HG02885 (cell line): ENCODE results near the gene GRP.
A peak's percentile ranks its signal among the peaks of the same experiment; 100 is the strongest.
"Not testable (repeated sequence)": the region's sequence is repeated elsewhere in the genome, so short reads cannot be mapped to it uniquely, and the experiment has no call there.

Source experiments
- ATAC-seq: cut with Tn5 transposase; IDR thresholded peaks from one replicate; pipeline ENCODE4 v1.9.1; 2021; ENCODE audit warnings: mild to moderate bottlenecking; ENCODE audit not compliant: unreplicated experiment, poor library complexity

The GRP gene

GRCh38 chr18:59228351-59228750, 8.4 kb downstream of the GRP start:
- ATAC-seq, result no peak

GRCh38 chr18:59229191-59229590, 9.2 kb downstream of the GRP start:
- no peak for ATAC-seq

- peak; percentile 46 for ATAC-seq
Observed at GRCh38 chr18:59229701-59230443, 9.9 kb downstream of the GRP start.

GRCh38 chr18:59231114-59231513, 11.2 kb downstream of the GRP start:
- no peak for ATAC-seq

- ATAC-seq, result no peak
Observed at GRCh38 chr18:59231877-59232276, 11.9 kb downstream of the GRP start.

GRCh38 chr18:59232309-59233016, 12.5 kb downstream of the GRP start:
- ATAC-seq, result no peak

- ATAC-seq, result no peak
Observed at GRCh38 chr18:59233017-59233410, 13.1 kb downstream of the GRP start.

GRCh38 chr18:59238385-59238784, 18.4 kb downstream of the GRP start:
- no peak for ATAC-seq

GRCh38 chr18:59239642-59240041, 19.7 kb downstream of the GRP start:
- ATAC-seq, result no peak

- no peak for ATAC-seq
Observed at GRCh38 chr18:59242906-59243305, 22.9 kb downstream of the GRP start.

GRCh38 chr18:59246796-59247195, 26.8 kb downstream of the GRP start:
- no peak for ATAC-seq

GRCh38 chr18:59249199-59249774, 29.3 kb downstream of the GRP start:
- ATAC-seq, result peak; percentile 77

- ATAC-seq, result not testable (repeated sequence)
Observed at GRCh38 chr18:59255491-59255890, 35.5 kb downstream of the GRP start.

GRCh38 chr18:59261842-59262241, 41.9 kb downstream of the GRP start:
- not testable (repeated sequence) for ATAC-seq

GRCh38 chr18:59262243-59262642, 42.3 kb downstream of the GRP start:
- ATAC-seq, result not testable (repeated sequence)

GRCh38 chr18:59263661-59264060, 43.7 kb downstream of the GRP start:
- no peak for ATAC-seq

- ATAC-seq, result no peak
Observed at GRCh38 chr18:59264121-59264571, 44.2 kb downstream of the GRP start.

- ATAC-seq, result no peak
Observed at GRCh38 chr18:59264651-59265245, 44.8 kb downstream of the GRP start.

GRCh38 chr18:59265246-59265973, 45.5 kb downstream of the GRP start:
- ATAC-seq, result peak; percentile 82

- ATAC-seq, result no peak
Observed at GRCh38 chr18:59265974-59266369, 46.0 kb downstream of the GRP start.
